B cell (primary cell): Measurements from ENCODE around the gene SPPL3.

ENCODE experiments used
- EZH2 ChIP-seq: IDR thresholded peaks from 2 replicates; pipeline ENCODE4 v1.6.1; 2012; ENCODE audit warnings: borderline replicate concordance, low read depth, mild to moderate bottlenecking, moderate library complexity, low read length; ENCODE audit not compliant: insufficient read depth, poor library complexity, severe bottlenecking
- TF ChIP-seq, protein P1 (sequence below): fragments of 200-600 bp; IDR thresholded peaks from one replicate; pipeline ENCODE4 v1.8.0; 2022; ENCODE audit warnings: antibody characterized with exemption, mild to moderate bottlenecking

DNA sequence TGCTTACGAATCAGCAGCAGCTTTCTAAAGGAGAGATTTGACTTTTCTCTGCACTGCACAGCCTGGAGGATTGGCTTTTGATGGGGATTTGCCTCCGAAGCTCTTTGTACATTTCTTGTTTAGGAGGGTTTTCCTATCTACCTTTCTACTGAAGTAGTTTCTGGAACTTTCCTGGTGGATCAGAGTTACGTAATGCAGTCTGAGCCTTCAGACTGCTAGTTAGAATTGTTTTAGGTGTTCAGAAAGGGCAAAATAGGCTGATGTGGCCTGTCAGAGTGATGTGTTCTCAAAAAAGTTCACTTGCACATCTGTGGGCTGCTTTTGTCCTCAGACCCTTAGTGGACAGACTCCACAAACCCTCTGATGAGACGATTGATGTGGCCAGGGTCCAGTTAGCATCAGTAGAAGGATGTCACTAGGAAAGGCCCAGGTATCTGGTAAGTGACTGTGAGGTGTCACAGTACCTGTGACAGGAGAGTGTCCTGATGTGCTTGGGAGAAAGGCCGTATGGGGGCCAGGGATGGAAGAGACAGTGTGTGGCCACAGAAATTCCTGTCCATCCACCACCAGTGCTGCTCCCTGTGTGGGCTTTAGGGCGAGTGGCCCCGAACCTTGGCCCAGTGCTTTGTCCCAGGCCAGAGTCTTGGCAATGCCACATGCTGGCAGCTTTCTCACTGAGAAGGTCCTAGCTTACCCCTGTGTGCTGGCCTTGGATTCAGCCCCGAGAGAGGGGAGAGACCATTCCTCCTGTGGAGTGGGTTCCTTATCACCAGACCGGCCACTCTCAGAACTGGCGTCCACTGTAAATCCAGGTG lies 183.0 kb downstream of the SPPL3 start:
- TF ChIP-seq, protein P1, sequence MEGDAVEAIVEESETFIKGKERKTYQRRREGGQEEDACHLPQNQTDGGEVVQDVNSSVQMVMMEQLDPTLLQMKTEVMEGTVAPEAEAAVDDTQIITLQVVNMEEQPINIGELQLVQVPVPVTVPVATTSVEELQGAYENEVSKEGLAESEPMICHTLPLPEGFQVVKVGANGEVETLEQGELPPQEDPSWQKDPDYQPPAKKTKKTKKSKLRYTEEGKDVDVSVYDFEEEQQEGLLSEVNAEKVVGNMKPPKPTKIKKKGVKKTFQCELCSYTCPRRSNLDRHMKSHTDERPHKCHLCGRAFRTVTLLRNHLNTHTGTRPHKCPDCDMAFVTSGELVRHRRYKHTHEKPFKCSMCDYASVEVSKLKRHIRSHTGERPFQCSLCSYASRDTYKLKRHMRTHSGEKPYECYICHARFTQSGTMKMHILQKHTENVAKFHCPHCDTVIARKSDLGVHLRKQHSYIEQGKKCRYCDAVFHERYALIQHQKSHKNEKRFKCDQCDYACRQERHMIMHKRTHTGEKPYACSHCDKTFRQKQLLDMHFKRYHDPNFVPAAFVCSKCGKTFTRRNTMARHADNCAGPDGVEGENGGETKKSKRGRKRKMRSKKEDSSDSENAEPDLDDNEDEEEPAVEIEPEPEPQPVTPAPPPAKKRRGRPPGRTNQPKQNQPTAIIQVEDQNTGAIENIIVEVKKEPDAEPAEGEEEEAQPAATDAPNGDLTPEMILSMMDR = no peak
- no peak for TF ChIP-seq EZH2
